ENCODE results near the gene PIK3R4.

The PIK3R4 gene

DNA sequence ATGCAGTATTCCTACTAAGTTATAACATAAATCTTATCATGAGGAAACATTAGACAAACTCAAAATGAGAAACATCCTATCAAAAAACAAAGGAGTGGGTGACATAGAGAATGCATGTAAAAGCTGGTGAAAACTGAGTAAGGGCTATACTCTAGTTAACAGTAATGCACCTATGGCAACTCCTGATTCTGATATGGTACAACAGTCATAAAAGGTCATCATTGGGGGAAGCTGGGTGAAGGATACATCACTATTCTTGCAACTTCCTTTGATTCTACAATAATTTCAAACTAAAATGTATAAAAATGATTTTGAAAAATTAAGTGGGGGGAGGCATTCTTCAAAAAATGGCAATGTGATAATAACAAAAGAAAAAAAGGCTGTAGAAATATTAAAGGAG lies 6.8 kb downstream of the PIK3R4 start:
- no peak for DNase-seq

DNA sequence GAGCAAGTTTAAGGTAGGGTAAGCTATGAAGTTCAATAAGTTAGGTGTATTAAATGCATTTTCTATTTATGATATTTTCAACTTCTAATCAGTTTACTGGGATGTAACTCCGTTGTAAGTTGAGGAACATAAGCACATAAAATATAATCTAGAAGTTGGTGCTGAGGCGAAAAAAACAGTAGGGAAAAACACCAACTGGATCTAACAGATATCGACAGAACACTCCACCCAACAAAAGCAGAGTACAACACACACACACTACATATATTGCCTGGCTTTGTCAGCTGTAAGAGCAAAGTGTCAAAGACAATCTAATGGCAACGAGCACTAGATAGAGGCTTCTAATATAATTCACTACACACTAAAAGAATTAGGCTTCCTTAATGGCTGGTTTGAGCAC lies 8.4 kb downstream of the PIK3R4 start:
- DNase-seq: no peak

DNA sequence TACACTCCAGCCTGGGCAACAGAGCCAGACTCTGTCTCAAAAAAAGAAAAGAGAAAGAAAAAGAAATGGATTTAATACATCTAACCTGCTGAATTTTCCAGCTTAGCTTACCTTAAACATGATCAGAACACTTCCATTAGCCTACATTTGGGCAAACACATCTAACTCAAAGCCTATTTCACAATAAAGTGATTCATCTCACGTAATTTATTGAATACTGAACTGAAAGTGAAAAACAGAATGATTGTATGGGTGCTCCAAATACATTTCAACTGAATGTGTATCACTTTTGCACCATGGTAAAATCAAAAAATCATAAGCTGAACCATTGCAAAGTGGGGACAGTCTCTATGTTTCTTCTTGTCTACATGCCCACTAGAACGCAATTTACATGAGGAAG lies 9.0 kb downstream of the PIK3R4 start:
- DNase-seq: no peak

DNA sequence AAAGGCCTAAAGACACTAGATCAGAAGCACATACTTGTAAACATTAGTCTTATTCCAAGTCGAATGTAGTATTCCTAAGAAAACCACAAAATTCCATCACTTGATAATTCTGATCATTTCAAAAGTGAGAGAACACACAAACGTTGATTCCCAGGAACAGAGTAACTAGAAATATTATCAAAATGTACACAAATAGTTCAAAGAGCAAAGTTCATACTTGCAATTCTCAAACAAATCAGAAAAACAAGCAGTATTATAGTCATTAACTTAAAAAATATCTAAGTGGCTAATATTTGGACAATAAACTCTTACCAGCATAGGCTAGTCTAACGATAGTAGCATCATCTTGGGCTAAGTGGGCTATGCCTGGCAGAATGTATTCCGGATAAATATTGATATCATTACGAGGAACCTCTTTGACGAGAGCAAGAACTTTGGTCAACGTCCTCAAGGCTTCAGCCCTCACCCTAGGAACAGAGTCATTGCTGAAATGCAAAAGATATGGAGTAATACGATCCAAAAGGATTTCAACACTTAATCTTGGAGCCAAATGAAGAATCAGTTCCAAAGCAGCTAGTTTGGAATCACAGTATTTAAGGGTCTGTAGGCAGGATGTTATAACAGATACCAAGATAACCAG lies 13.3 kb downstream of the PIK3R4 start:
- no peak for DNase-seq

DNA sequence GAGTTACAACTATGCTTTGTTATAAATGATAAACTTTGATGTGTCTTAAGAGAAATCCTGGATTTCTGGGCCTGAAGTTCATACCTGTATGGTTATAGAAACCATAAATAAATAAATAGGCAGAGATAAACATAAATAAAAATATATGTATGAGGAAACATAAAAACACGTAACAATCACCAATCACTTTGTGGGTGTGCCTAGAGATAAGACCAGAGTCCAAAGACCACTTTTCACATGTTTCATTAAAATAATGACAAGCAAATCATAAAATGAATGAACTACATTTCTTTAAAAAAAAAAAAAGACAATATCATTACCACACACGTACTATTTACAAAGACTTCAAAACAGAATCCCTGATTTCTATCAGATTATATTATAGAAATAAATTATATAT lies 14.1 kb downstream of the PIK3R4 start:
- no peak for DNase-seq

DNA sequence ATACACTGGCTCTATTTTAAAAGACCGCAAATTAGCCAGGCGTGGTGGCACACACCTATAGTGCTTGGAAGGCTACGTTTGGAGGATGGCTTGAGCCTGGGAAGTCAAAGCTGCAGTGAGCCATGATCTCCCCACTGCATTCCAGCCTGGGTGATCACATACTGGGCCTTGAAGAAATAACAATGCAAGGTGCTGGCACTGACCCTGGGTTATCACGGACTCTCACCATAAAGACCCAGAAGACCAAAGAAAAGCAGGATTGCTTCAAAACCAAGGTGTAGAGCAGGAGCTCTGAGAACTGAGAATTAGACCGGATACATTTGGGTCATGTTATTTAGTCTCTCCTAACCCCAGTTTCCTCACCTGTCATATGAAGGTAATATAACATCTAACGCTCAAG lies 14.8 kb downstream of the PIK3R4 start:
- DNase-seq: no peak

DNA sequence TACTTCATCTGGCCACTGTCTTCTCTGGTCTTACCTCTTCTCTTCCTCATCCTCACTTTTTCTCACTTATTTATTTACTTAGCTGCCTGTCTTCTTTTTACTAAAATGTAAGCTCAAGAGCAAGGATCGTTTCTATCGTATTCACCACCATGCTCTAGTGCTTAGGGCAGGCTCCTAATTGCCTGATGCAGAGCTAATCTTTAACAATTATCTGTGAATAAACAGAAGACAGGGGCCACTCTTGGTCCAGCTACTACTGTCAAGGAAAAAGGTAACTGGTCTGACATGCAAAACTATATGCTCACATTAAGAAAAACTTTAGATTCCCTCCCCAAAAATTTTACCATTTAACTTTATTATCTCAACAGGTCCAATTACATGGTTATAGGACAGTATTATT lies 17.5 kb downstream of the PIK3R4 start:
- DNase-seq: no peak

DNA sequence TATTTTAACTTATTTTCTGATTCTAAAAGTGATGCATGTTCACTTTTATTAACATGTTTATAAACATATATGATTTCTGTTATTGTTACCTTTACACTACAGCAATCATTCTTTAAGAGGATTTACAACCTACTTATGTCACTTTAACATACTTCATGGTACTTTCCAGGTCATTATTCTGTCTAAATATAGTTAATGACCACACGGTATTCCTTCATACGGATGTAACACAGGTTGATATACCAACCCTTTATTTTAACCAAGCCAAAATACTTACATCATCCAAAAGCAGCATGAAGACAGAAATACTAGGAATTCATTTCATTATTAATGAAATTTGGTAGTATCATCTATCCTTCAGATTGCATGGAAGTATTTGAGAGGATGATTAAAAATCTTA lies 18.6 kb downstream of the PIK3R4 start:
- no peak for DNase-seq

DNA sequence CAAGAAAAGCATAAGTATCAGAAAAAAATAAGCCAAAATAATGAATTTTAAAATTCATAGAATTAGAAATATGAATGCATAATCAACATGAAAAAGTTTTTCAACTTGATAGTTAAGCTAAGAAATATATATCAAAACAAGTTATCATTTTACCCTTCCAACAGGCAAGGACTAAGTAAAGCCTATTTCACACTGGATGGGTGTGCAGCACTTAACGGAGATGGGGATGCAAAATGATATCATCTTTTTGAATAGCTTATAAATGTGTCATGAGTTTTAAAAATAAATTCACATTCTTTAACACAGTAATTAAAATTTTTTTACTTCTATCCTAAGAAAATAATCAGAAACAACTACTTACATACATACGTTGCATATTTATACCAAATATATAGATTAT lies 20.9 kb downstream of the PIK3R4 start:
- no peak for DNase-seq

DNA sequence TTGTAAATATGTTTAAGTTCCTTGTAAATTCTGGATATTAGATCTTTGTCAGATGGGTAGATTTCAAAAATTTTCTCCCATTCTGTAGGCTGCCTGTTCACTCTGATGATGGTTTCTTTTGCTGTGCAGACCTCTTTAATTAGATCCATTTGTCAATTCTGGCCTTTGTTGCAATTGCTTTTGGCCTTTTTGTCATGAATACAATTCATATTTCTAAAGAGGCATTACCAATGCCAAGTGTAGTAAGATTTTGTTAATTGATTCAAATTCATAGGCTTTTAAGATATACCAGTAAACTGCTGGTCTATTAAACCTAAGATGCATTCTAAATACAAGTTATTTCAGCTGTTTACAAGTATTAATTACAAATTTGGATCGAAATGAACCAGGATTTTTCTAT lies 31.0 kb downstream of the PIK3R4 start:
- no peak for DNase-seq

DNA sequence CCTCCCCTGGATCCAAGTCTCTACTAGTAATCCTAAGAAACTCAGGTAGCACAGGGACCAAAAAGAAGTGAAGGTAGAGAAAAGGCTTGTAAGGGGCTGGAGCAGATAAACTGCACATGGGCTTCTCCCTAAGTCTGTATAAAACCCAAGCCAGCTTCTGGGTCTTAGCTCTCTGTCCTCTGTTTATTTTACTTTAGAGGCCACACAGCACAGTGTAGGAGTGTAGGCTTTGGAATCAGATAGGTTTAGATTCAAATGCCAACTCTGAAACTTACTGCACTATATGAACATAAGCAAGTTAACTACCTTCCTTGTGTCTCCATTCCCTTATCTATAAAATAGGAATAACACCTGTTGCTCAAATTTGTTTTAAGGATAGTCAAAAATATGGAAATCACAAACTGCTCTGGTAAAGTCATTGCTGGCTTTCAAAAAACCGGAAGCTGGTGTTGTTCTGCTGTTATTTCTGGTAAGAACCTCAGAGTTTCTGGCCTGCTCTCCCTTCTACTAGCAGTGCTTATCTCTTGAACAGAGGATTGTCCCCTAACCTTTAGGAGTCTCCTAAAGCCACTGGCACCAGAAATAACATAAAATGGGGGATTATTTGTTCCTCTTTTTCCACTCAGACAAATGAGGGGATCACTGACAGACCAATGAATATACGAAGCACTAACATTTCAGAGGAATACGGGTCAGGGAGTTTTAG lies 33.8 kb downstream of the PIK3R4 start:
- DNase-seq: no peak

DNA sequence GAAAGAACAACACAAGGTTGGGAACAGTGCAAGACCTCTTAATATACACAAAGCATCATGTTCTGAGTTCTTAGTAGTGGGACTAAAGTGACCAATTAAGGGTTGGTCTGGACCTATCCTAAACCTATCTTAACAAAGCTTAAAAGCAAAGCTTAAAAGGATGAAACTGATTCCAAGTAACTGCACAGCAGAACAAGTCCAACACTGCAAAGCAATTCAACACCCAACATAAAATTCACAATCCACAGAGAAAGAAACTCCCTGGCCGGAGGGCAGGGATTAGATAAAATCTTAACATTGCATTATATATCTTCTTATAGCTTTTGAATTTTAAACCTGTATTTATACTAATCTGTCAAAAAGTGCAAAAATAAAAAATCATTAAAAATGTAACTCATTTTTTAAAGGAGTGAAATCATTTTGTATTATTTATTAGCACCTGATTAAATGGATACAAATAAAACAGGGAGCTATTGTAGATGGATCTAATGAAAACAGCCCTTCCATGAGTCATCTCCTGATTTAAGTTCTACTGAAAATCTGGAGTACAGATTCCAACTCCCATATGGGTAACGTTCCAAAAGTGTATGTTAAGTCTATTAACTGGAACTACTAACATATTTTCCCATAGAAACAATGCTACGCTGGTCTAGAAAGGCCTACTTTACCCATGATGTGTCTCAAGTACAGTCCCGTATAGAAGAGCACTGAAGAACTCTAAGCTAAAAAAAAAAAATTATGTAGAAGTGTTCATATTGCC lies 34.9 kb downstream of the PIK3R4 start:
- no peak for DNase-seq

DNA sequence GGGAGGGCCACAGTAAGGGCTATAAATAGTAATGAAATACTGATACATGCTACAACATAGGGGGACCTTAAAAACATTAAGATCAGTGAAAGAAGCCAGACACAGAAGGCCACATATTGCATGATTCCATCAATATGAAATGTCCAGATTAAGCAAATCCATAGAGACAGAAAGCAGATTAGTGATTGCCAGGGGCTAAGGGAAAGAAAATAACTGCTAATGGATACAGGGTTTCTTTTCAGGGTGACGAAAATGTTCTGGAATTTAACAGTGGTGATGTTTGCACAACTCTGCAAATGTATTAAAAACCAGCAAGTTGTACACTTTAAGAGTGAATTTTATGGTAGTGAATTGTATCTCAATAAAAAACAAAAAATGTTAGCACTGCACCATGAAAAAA lies 37.0 kb downstream of the PIK3R4 start:
- DNase-seq: no peak

DNA sequence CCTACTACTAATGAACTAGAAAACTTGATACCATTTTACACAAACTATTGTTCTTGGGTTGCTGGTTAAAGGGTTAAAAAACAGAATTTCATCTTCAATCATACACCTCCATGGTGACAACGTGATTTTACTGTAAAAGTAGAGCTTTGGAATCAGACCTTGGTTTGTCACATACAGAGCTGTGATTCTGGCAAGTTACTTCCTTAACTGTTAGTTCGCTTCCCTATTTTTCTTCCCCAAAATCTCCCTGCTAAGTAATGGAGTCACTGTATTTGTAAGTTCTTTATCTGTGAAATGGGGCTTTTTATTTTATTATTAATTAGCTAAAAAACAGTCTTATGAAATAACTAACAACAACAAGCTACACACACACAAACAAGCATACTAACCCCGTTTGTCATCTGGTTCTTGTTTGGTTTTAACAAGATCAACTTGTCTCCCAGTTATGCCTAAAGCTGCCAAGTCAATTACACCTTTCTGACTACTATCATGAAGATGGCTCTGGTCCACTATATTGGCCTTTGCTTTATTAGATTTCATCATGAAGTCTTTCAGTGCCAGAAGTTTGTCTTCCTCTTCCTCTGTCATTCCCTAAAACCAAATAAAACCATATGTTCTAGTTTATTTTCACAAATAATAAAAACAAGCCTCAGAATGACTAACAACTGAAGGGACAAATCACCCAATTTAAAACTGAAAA lies 38.6 kb downstream of the PIK3R4 start:
- no peak for DNase-seq

DNA sequence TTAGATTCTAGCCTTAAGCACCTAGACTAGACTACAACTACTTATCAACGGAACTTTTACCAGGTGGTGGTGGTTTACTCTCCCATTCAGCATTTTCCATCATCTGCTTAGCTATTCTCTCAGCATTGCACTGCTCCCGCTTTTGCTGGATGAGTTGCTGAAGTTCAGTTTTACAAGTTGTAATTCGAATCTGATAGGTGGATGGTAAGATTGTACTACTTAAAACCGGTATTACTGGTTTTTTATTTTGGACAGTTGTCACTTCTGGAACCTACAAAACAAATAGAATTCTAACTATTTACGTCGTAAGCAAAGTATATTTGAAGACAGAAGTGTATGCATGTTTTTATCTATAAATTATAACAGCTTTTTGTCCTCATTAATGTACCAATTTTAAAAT lies 41.1 kb downstream of the PIK3R4 start:
- no peak for DNase-seq

DNA sequence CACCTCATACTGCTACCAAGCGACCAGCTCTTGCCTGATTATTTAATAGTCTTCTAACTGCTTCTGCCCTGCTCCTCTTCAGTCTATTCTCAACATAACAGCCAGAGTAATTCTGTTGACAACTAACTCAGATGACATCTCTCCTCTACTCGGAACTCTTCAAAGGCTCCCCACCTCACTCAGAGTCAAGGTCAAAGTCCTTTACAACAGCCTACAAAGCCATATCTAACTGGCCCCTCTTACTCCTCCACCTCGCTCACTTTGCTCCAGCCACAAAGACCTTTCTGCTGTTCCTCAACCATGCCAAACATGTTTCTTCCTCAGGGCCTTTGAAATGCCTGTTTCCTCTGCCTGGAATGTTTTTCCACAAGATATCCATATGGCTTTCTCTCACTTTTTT lies 43.6 kb downstream of the PIK3R4 start:
- no peak for DNase-seq

DNA sequence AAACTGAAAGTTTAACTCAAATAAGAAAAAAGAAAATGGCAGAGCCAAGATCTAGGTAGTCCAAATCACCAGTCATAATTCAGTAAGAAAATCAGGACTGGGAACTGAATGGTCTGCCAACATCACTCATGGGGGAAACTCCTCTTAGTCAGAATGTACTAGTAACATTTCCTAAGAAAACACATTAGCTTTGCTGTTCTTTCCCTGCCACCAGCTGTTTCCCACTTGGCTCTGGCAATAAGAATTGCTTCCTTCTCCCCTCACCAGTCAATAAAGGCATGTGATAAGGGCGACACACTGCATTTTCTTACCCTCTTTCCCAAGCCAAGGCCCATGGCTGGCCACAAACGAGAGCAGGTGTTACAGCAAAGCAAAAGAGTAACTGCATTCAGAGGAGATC lies 46.1 kb downstream of the PIK3R4 start:
- no peak for DNase-seq

DNA sequence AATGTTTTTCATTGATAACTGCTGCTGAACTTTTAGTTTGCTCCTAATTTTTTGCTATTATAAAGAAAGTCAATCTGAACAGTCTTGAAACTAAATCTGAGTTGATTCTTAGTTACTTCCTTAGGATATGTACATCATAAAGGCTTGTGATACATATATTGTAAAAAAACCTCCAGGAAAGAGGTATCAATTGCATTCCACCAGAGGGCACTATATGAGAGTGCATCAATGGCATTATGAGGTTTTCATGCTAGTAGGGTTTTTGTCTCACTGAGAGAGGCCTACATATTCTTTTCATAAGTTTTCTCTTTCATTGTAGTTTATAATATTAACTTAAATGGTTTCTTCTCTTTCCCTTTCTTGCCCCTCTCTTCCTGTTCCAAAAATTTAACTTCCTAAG lies 46.9 kb downstream of the PIK3R4 start:
- DNase-seq: peak in 1 of 2 experiments; percentile 1

DNA sequence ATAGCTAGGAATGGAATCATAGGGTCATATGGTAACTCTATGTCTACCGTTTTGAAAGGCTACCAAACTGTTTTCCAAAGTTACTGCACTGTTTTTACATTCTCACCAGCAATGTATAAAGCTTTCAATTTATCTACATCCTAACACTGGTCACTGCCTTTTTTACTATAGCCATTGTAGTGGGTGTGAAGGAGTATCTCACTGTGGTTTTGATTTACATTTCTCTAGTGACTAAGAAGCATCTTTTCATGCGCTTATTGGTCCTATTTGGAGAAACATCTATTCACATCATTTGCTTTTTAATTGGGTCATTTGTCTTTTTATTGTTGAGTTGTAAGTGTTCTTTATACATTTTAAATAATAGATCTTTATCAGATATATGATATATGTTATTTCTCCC lies 53.3 kb downstream of the PIK3R4 start:
- DNase-seq: no peak

DNA sequence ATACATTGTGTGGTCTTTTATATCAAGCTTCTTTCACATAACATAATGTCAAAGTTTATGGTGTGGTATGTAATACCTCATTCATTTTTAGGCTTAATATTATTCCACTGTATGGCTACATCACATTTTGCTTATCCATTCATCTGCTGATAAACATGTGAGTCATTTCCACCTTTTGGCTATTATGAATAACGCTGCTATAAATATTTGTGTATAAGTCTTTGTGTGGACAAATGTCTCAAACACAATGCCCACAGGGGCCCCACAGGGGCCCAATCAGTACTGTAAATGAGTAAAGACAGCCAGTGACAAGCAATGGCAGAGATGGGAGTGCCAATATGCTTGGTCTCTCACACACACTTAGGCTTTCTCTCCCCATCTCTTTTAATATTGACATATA lies 54.2 kb downstream of the PIK3R4 start:
- no peak for DNase-seq

DNA sequence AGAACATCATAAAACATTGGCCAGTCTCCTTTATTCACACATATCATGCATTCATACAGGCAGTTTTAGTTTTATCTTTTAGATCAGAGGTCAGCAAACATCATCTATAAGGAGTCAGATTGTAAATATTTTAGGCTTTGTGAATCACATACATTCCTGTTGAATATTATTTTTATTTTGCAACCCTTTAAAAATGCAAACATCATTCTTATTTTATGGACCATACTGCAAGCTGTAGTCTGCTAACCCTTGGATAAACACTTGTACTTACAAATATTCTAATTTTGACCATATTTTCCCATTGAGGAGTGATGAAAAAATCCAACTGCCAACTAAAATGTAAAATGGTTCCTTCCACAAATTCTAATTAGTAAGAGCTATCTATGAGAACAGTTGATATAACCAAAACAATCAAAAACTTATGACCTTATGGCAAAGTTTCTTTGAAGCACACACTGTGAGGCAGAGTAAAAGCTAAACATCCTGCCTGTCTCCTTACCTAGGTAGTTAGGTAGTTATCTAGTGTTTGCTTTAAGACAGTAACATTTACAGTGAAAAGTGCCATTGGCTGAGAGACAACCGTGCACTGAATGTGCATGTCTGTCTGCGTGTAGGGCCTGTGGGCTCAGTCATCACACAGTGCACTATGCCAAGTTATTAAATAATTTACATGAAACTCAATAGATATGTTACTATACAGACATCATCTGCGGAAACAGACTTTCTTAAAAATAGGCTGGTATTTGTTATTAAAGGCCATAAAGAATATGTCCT lies 57.7 kb downstream of the PIK3R4 start:
- DNase-seq: no peak

DNA sequence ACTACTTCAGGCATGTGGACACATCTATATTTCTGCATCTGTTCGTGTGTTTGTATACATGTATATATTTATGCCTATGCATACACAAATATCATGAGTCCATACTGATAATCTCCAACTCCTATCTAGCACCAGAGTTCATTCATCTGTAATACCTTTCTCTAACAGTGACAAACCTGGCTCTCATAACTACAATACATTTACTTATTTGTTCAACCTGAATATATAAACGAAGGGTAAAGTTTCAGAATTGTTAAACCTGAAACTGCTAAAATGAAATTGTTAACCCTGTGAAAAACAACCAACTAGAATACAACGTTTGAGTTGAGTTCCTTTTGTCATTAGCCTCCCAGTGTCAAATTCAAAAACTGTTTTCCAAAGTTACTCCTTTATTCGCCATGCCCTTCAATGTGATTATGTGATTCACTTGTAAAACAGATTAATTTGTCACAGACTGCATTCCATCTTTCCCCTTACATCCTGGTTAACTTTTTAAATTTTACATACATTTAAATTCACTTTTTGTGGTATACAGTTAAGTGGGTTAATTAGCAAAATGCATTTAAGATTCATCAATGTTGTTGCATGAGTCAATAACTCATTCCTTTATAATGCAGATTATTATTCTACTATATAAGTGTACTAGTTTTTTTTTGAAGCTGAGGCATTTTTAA lies 58.5 kb downstream of the PIK3R4 start:
- no peak for DNase-seq
